Mammary epithelial cell (primary cell): ENCODE results near the gene FJX1.

ENCODE experiments used
- CTCF ChIP-seq, 2 donors: IDR thresholded peaks in 1 of 2; conservative IDR thresholded peaks in 1 of 2; 2 replicates each; pipeline ENCODE4 v1.5.1; 2011 to 2012; ENCODE audit warnings: inconsistent platforms in 2 of 2, low read length in 2 of 2, mild to moderate bottlenecking in 2 of 2, control low read depth in 1 of 2, low read depth in 1 of 2; ENCODE audit not compliant: insufficient read depth in 1 of 2; ENCODE audit errors: extremely low read depth in 1 of 2
- EZH2 ChIP-seq: IDR thresholded peaks from 2 replicates; pipeline ENCODE4 v1.6.1; 2012; ENCODE audit warnings: low read length, inconsistent platforms, borderline replicate concordance

GRCh38 chr11:35654711-35655110 lies 36.5 kb downstream of the FJX1 start:
- TF ChIP-seq CTCF (conservative IDR thresholded peaks at IDR 0.05 in 1 of 2, IDR thresholded peaks at IDR 0.05 in 1 of 2; ENCODE audit: extremely low read depth in 1 of 2, insufficient read depth in 1 of 2, low read depth in 1 of 2, low read length in 2 of 2) = no peak
- no peak for TF ChIP-seq EZH2
